Measurements from ENCODE around the gene KIAA1191.
"Not testable (repeated sequence)": the region's sequence is repeated elsewhere in the genome, so short reads cannot be mapped to it uniquely, and the experiment has no call there.

KIAA1191 gene

GRCh38 chr5:176361437-176362232 lies at the start of gene KIAA1191:
KIAA1191 (minus strand) TSS chr5:176361764; CDS start chr5:176359508, 2,256 bp downstream.
- peak; percentile 64 to 80 (median 78) for DNase-seq (ENCODE audit: low read depth in 2 of 3, low spot score in 2 of 3)

- no peak for DNase-seq (ENCODE audit: low read depth in 2 of 3, low spot score in 2 of 3)
These were observed 49.1 kb upstream of the KIAA1191 start for GRCh38 chr5:176410486-176411180.

GRCh38 chr5:176409765-176410164 lies 48.2 kb upstream of the KIAA1191 start:
- DNase-seq (ENCODE audit: low read depth in 2 of 3, low spot score in 2 of 3): no peak

GRCh38 chr5:176408590-176408989 lies 47.0 kb upstream of the KIAA1191 start:
- no peak for DNase-seq (ENCODE audit: low read depth in 2 of 3, low spot score in 2 of 3)

GRCh38 chr5:176408252-176408573 lies 46.6 kb upstream of the KIAA1191 start:
- not testable (repeated sequence) for DNase-seq (ENCODE audit: low read depth in 2 of 3, low spot score in 2 of 3)

GRCh38 chr5:176407456-176408251 lies 46.1 kb upstream of the KIAA1191 start:
- no peak for DNase-seq (ENCODE audit: low read depth in 2 of 3, low spot score in 2 of 3)

- DNase-seq (ENCODE audit: low read depth in 2 of 3, low spot score in 2 of 3): no peak
These were observed 45.0 kb upstream of the KIAA1191 start for GRCh38 chr5:176406436-176407052.

GRCh38 chr5:176405656-176406435 lies 44.3 kb upstream of the KIAA1191 start:
- DNase-seq (ENCODE audit: low read depth in 2 of 3, low spot score in 2 of 3): no peak

- no peak for DNase-seq (ENCODE audit: low read depth in 2 of 3, low spot score in 2 of 3)
These were observed 40.0 kb upstream of the KIAA1191 start for GRCh38 chr5:176401281-176402205.

GRCh38 chr5:176400382-176401156 lies 39.0 kb upstream of the KIAA1191 start:
- DNase-seq (ENCODE audit: low read depth in 2 of 3, low spot score in 2 of 3): no peak

- DNase-seq (ENCODE audit: low read depth in 2 of 3, low spot score in 2 of 3): no peak
These were observed 36.3 kb upstream of the KIAA1191 start for GRCh38 chr5:176397736-176398420.

GRCh38 chr5:176396330-176396729 lies 34.8 kb upstream of the KIAA1191 start:
- no peak for DNase-seq (ENCODE audit: low read depth in 2 of 3, low spot score in 2 of 3)

- no peak for DNase-seq (ENCODE audit: low read depth in 2 of 3, low spot score in 2 of 3)
These were observed 33.5 kb upstream of the KIAA1191 start for GRCh38 chr5:176394881-176395675.

GRCh38 chr5:176394096-176394495 lies 32.5 kb upstream of the KIAA1191 start:
- no peak for DNase-seq (ENCODE audit: low read depth in 2 of 3, low spot score in 2 of 3)

- DNase-seq (ENCODE audit: low read depth in 2 of 3, low spot score in 2 of 3): no peak
These were observed 31.0 kb upstream of the KIAA1191 start for GRCh38 chr5:176392526-176392925.

- DNase-seq (ENCODE audit: low read depth in 2 of 3, low spot score in 2 of 3): no peak
These were observed 30.4 kb upstream of the KIAA1191 start for GRCh38 chr5:176391999-176392398.

GRCh38 chr5:176391479-176391878 lies 29.9 kb upstream of the KIAA1191 start:
- DNase-seq (ENCODE audit: low read depth in 2 of 3, low spot score in 2 of 3): no peak

Data from activated CD8-positive, alpha-beta memory T cell treated with anti-CD3 and anti-CD28 coated beads for 48 hours (primary cell).